Endothelial cell of umbilical vein (primary cell): ENCODE data around the gene XPNPEP2. TPM values are rescaled to one million over a fixed set of nuclear protein-coding genes. Genes with fewer than 3 reads are reported as not detected.

Source experiments
- BruUV-seq: library from RNA; stranded (reverse); fragments of 400-500 nt; replicated peaks from 2 replicates; lab custom pipeline; 2021; lab: Mats Ljungman, UMichigan
- CTCF ChIA-PET: fragments of 300-600, 350-600 bp; sonication (Branson Sonifier 250); formaldehyde crosslinking; loops from one replicate; lab custom pipeline; 2021; ENCODE audit warnings: antibody characterized with exemption, inconsistent platforms; lab: Charles Lee
- POLR2A ChIA-PET: fragments of 300-600, 350-600 bp; sonication (Branson Sonifier 250); formaldehyde crosslinking; loops from one replicate; lab custom pipeline; 2021; ENCODE audit warnings: antibody characterized with exemption, inconsistent platforms; lab: Charles Lee
- DNase-seq: peaks from one replicate; pipeline ENCODE4 v3.0.0-alpha.2; 2011; ENCODE audit warnings: low read depth, low spot score
- FAIRE-seq: peaks from 2 replicates; lab custom pipeline; 2011; peaks lifted over from hg19 to GRCh38; lab: Jason Lieb, UNC
- H2AFZ ChIP-seq: 2 replicates; pipeline ENCODE4 v1.6.0; 2012; ENCODE audit warnings: low read depth, low read length, control low read depth, inconsistent platforms
- H3K27ac ChIP-seq: 2 replicates; pipeline ENCODE4 v1.5.1; 2011; ENCODE audit warnings: low read depth, mild to moderate bottlenecking, control low read depth, low read length, moderate library complexity; ENCODE audit not compliant: insufficient read depth
- H3K27me3 ChIP-seq, 2 experiments: 2 replicates each; pipeline versions ENCODE4 v1.6.0 to v1.6.1; 2011; ENCODE audit warnings: low read length in 2 of 2, mixed read lengths in 1 of 2; ENCODE audit not compliant: control insufficient read depth in 2 of 2, insufficient read depth in 2 of 2
- H3K36me3 ChIP-seq, 2 experiments: 2 replicates in 1 of 2; 3 replicates in 1 of 2; pipeline ENCODE4 v1.5.1; 2011; ENCODE audit warnings: low read length in 2 of 2, mild to moderate bottlenecking in 1 of 2, moderate library complexity in 1 of 2; ENCODE audit not compliant: control insufficient read depth in 2 of 2, insufficient read depth in 2 of 2; ENCODE audit errors: extremely low read depth in 1 of 2
- H3K4me1 ChIP-seq: 3 replicates; pipeline ENCODE4 v1.5.1; 2011; ENCODE audit warnings: mild to moderate bottlenecking, low read length; ENCODE audit not compliant: control insufficient read depth, insufficient read depth; ENCODE audit errors: extremely low read depth
- H3K4me2 ChIP-seq: 2 replicates; pipeline ENCODE4 v1.6.1; 2011; ENCODE audit warnings: low read length, control low read depth, mixed read lengths; ENCODE audit not compliant: insufficient read depth
- H3K4me3 ChIP-seq, 3 experiments: fragments of 200-600 bp in 1 of 3; sonication (generic), shearing (Covaris generic) in 1 of 3; replicated peaks in 1 of 3; 2 replicates each; pipeline ENCODE4 v1.5.1; 2011 to 2016; ENCODE audit warnings: control low read depth in 3 of 3, low read length in 3 of 3, mild to moderate bottlenecking in 2 of 3, inconsistent platforms in 1 of 3, low read depth in 1 of 3, moderate library complexity in 1 of 3; ENCODE audit not compliant: insufficient read depth in 1 of 3
- H3K79me2 ChIP-seq: 2 replicates; pipeline ENCODE4 v1.6.0; 2012; ENCODE audit warnings: low read length, inconsistent platforms; ENCODE audit not compliant: control insufficient read depth, insufficient read depth
- H3K9ac ChIP-seq: replicated peaks from 2 replicates; pipeline ENCODE3; 2011; ENCODE audit warnings: low read length, control low read depth; ENCODE audit not compliant: insufficient read depth; ENCODE audit errors: extremely low read depth
- H3K9me1 ChIP-seq: replicated peaks from 3 replicates; pipeline ENCODE4 v1.6.0; 2011; ENCODE audit warnings: mild to moderate bottlenecking, low read length; ENCODE audit not compliant: control insufficient read depth, insufficient read depth; ENCODE audit errors: extremely low read depth
- H3K9me3 ChIP-seq: replicated peaks from 2 replicates; pipeline ENCODE4 v1.5.1; 2012; ENCODE audit warnings: low read length, inconsistent platforms; ENCODE audit not compliant: control insufficient read depth, insufficient read depth
- H4K20me1 ChIP-seq: replicated peaks from 2 replicates; pipeline ENCODE3; 2011; ENCODE audit warnings: mild to moderate bottlenecking, low read length; ENCODE audit not compliant: control insufficient read depth, insufficient read depth; ENCODE audit errors: extremely low read depth
- EZH2 ChIP-seq: IDR thresholded peaks from 2 replicates; pipeline ENCODE4 v1.6.1; 2012; ENCODE audit warnings: borderline replicate concordance, low read depth, mild to moderate bottlenecking, moderate library complexity, low read length, inconsistent platforms; ENCODE audit not compliant: severe bottlenecking
- FOS ChIP-seq: IDR thresholded peaks from 2 replicates; pipeline ENCODE4 v1.6.1; 2011; ENCODE audit warnings: mild to moderate bottlenecking, low read length, moderate library complexity, borderline replicate concordance; ENCODE audit not compliant: insufficient read depth
- GATA2 ChIP-seq: IDR thresholded peaks from 2 replicates; pipeline ENCODE4 v1.7.0; 2011; ENCODE audit warnings: low read depth, mild to moderate bottlenecking, moderate library complexity, mixed read lengths, low read length; ENCODE audit not compliant: insufficient read length, insufficient read depth
- JUN ChIP-seq: IDR thresholded peaks from 2 replicates; pipeline ENCODE4 v1.6.1; 2011; ENCODE audit warnings: borderline replicate concordance, low read depth; ENCODE audit not compliant: insufficient read length, insufficient read depth
- MYC ChIP-seq: IDR thresholded peaks from one replicate; pipeline ENCODE4 v1.6.1; 2011; ENCODE audit warnings: mild to moderate bottlenecking, low read depth, low read length
- POLR2A ChIP-seq: IDR thresholded peaks from 2 replicates; pipeline ENCODE4 v1.6.1; 2012; ENCODE audit warnings: low read depth, mild to moderate bottlenecking, control low read depth, low read length
- POLR2AphosphoS5 ChIP-seq: IDR thresholded peaks from 2 replicates; pipeline ENCODE4 v1.6.1; 2012; ENCODE audit warnings: low read depth, mild to moderate bottlenecking, control low read depth, low read length, moderate library complexity; ENCODE audit not compliant: insufficient read depth
- dilution Hi-C: fragments of 300-500 bp; cut with MboI; formaldehyde crosslinking; loops from one replicate; pipeline ENCODE4 v1.15.0; 2019; ENCODE audit warnings: low sequenced_read_pairs; ENCODE audit not compliant: extremely low pct_ligation_motif_present
- intact Hi-C: fragments of 100-400 bp; cut with micrococcal nuclease; formaldehyde crosslinking; loops from one replicate; pipeline ENCODE4 v1.10.0; 2022
- polyA plus RNA-seq, 4 experiments: library from polyadenylated mRNA; depleted of rRNA in 3 of 4; stranded (reverse) in 3 of 4; unstranded in 1 of 4; fragments of >200 nt; gene quantifications; 2 replicates each; pipeline versions ENCODE4 v1.2.1 to v1.2.3, GENCODE V29; 2011 to 2012; ENCODE audit warnings: missing spikeins in 1 of 4
- total RNA-seq: library from RNA; stranded (reverse); gene quantifications from 2 replicates; pipeline ENCODE4 v1.2.3, GENCODE V29; 2021
- TF ChIP-seq, protein P1 (sequence below), 2 donors: IDR thresholded peaks; 1 replicate in 1 of 2; 2 replicates in 1 of 2; pipeline ENCODE4 v1.5.1; 2011; ENCODE audit warnings: low read length in 2 of 2, mild to moderate bottlenecking in 2 of 2, moderate library complexity in 2 of 2, control low read depth in 1 of 2, inconsistent platforms in 1 of 2, low read depth in 1 of 2; ENCODE audit not compliant: insufficient read depth in 1 of 2; ENCODE audit errors: extremely low read depth in 1 of 2
- TF ChIP-seq, protein P2 (sequence below): IDR thresholded peaks from 2 replicates; pipeline ENCODE4 v1.6.1; 2011; ENCODE audit not compliant: insufficient read depth, insufficient read length

The XPNPEP2 gene
- total and polyA plus RNA-seq, 2 donors (not counting 3 experiments of a cell fraction or from before 2014, with no cell fraction given), result 0.04 TPM; not detected in 1

DNA sequence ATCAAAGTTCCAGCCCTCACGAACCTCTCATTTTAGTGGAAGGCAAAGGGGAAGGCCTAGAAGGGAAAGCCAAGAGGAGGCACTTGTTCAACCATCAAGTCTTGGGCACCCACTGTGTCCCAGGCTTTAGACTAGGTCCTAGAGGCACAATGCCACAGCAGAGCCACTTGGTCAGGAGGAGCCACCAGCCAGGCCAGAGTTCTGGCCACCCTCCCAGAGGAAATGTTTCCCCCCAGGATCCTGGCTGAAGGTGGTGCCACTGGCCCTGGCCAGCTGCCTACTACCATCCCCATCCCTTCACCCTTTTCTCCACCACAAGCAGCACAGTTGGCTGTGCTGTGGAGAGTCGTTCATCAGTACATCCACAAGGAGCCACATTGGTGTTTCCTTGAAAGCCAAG, 34.3 kb upstream of the XPNPEP2 start:
- no peaks in the 10 kb centered on the region for H3K36me3 ChIP-seq
- CTCF ChIA-PET, result no interaction called here

More for the DNA sequence above, 34.3 kb upstream of the XPNPEP2 start:
- dilution Hi-C loops, result no loop called here
- POLR2A ChIA-PET, result no interaction called here
- Histone ChIP-seq H3K27me3 (no peaks in the 10 kb centered on the region), H3K9me1 (no peaks in the 10 kb centered on the region), H3K27ac (no peak overlapping the region), H3K79me2 (no peaks in the 10 kb centered on the region), H2AFZ (no peak overlapping the region), H3K9me3 (no peaks in the 10 kb centered on the region), H3K4me3 (no peak overlapping the region), H3K4me1 (no peaks in the 10 kb centered on the region), H4K20me1 (no peaks in the 10 kb centered on the region), H3K9ac (no peak overlapping the region), H3K4me2 (no peak overlapping the region)
- no peak for DNase-seq
- no peak for FAIRE-seq
- intact Hi-C loops, result no loop called here
- TF ChIP-seq, protein P1, sequence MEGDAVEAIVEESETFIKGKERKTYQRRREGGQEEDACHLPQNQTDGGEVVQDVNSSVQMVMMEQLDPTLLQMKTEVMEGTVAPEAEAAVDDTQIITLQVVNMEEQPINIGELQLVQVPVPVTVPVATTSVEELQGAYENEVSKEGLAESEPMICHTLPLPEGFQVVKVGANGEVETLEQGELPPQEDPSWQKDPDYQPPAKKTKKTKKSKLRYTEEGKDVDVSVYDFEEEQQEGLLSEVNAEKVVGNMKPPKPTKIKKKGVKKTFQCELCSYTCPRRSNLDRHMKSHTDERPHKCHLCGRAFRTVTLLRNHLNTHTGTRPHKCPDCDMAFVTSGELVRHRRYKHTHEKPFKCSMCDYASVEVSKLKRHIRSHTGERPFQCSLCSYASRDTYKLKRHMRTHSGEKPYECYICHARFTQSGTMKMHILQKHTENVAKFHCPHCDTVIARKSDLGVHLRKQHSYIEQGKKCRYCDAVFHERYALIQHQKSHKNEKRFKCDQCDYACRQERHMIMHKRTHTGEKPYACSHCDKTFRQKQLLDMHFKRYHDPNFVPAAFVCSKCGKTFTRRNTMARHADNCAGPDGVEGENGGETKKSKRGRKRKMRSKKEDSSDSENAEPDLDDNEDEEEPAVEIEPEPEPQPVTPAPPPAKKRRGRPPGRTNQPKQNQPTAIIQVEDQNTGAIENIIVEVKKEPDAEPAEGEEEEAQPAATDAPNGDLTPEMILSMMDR (IDR thresholded peaks at IDR 0.05; ENCODE audit: extremely low read depth in 1 of 2, insufficient read depth in 1 of 2, low read depth in 1 of 2, low read length in 2 of 2), result no peak
- TF ChIP-seq FOS (no peak), GATA2 (no peak), JUN (no peak), EZH2 (no peak), POLR2A (no peak), MYC (no peak), POLR2AphosphoS5 (no peak)
- TF ChIP-seq, protein P2, sequence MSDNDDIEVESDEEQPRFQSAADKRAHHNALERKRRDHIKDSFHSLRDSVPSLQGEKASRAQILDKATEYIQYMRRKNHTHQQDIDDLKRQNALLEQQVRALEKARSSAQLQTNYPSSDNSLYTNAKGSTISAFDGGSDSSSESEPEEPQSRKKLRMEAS, result no peak
- BruUV-seq, result no TSS peak
